Upper lobe of right lung (tissue), 1 donor: ENCODE results near the gene CIRBP. TPM values are rescaled to one million over a fixed set of nuclear protein-coding genes. Genes with fewer than 3 reads are reported as not detected.
A peak's percentile ranks its signal among the peaks of the same experiment; 100 is the strongest.
"Not testable (repeated sequence)": the region's sequence is repeated elsewhere in the genome, so short reads cannot be mapped to it uniquely, and the experiment has no call there.

Experiments
- ATAC-seq: fragments of 200-7000 bp; cut with Tn5 transposase; one replicate; pipeline ENCODE4 v1.9.1; 2020; ENCODE audit warnings: mild to moderate bottlenecking, moderate library complexity
- DNase-seq: peaks from one replicate; pipeline ENCODE4 v3.0.0-alpha.2; 2020
- H3K27ac ChIP-seq: fragments of 200-600 bp; one replicate; pipeline ENCODE4 v1.8.0; 2022
- H3K27me3 ChIP-seq: fragments of 200-600 bp; one replicate; pipeline ENCODE4 v1.8.0; 2022; ENCODE audit warnings: mild to moderate bottlenecking
- H3K36me3 ChIP-seq: fragments of 200-600 bp; one replicate; pipeline ENCODE4 v1.8.0; 2022
- H3K4me1 ChIP-seq: fragments of 200-600 bp; one replicate; pipeline ENCODE4 v1.8.0; 2022
- H3K4me3 ChIP-seq: fragments of 200-600 bp; one replicate; pipeline ENCODE4 v1.8.0; 2022; ENCODE audit warnings: mild to moderate bottlenecking
- H3K9me3 ChIP-seq: fragments of 200-600 bp; one replicate; pipeline ENCODE4 v1.8.0; 2022
- intact Hi-C: fragments of 100-400 bp; cut with DNase I; formaldehyde crosslinking; loops from one replicate; pipeline ENCODE4 v1.11.0; 2022
- total RNA-seq: library from RNA; stranded (reverse); fragmentation: NEBNext Ultra II Directional; extraction: Animal tissue kit (Norgen Biotek cat#: 25700); gene quantifications from one replicate; pipeline ENCODE4 v1.2.1, GENCODE V29; 2021
- TF ChIP-seq, protein P1 (sequence below): fragments of 200-600 bp; IDR thresholded peaks from one replicate; pipeline ENCODE4 v1.8.0; 2022; ENCODE audit warnings: antibody characterized with exemption
- donor health status: DM: no; HTN: yes; CAD: no; lungs with severe emphysema.

Gene CIRBP
- total RNA-seq, 1 donor from 2014 or later = 322 TPM

GRCh38 chr19:1241417-1242095 lies 27.6 kb upstream of the CIRBP start, which contains the start of gene ATP5F1D:
ATP5F1D (plus strand) TSS chr19:1241751; CDS start chr19:1241851, 100 bp downstream.
- H3K27ac ChIP-seq = peak within 1 kb of the TSS; percentile 86
- peaks cover 56% of the 10 kb centered on the region for H3K4me1 ChIP-seq

DNA sequence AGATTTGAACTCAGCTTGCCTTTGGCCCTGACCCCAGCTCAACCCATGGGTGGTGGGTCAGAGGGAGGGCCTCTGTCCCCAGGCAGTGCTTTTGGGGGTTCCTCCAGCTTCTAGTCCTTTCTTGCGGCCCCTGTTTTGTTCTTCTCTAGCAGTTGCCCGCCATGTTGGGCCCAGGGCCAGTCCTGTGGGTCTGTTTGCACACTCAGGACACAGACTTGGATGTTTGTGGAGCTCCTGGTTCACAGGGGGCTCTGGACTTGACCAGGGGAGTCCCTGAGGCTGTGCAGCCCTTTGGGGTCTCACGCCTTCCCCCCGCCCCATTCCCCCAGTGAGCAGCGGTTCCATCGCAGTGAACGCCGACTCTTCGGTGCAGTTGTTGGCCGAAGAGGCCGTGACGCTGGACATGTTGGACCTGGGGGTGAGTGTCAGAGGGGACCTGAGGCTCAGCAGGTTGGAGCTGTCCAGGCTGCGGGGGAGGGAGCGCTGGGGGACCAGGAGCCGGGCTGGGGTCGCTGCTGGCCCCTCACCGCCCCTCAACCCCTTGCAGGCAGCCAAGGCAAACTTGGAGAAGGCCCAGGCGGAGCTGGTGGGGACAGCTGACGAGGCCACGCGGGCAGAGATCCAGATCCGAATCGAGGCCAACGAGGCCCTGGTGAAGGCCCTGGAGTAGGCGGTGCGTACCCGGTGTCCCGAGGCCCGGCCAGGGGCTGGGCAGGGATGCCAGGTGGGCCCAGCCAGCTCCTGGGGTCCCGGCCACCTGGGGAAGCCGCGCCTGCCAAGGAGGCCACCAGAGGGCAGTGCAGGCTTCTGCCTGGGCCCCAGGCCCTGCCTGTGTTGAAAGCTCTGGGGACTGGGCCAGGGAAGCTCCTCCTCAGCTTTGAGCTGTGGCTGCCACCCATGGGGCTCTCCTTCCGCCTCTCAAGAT lies 25.1 kb upstream of the CIRBP start:
- intact Hi-C loops = no loop called here
- Histone ChIP-seq H3K9me3 (no peaks in the 10 kb centered on the region), H3K27ac (peak overlapping the region; percentile 83), H3K4me1 (peaks cover 60% of the 10 kb centered on the region), H3K4me3 (peak overlapping the region; percentile 34), H3K27me3 (no peaks in the 10 kb centered on the region), H3K36me3 (no peaks in the 10 kb centered on the region)
- DNase-seq = peak; percentile 93
- ATAC-seq = peak; percentile 61
- TF ChIP-seq, protein P1, sequence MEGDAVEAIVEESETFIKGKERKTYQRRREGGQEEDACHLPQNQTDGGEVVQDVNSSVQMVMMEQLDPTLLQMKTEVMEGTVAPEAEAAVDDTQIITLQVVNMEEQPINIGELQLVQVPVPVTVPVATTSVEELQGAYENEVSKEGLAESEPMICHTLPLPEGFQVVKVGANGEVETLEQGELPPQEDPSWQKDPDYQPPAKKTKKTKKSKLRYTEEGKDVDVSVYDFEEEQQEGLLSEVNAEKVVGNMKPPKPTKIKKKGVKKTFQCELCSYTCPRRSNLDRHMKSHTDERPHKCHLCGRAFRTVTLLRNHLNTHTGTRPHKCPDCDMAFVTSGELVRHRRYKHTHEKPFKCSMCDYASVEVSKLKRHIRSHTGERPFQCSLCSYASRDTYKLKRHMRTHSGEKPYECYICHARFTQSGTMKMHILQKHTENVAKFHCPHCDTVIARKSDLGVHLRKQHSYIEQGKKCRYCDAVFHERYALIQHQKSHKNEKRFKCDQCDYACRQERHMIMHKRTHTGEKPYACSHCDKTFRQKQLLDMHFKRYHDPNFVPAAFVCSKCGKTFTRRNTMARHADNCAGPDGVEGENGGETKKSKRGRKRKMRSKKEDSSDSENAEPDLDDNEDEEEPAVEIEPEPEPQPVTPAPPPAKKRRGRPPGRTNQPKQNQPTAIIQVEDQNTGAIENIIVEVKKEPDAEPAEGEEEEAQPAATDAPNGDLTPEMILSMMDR = peak; percentile 97

More at GRCh38 chr19:1241417-1242095, 27.6 kb upstream of the CIRBP start, which contains the start of gene ATP5F1D:
- peak; percentile 78 for ATAC-seq
- TF ChIP-seq, protein P1 = no peak
- Histone ChIP-seq H3K36me3 (no peaks in the 10 kb centered on the region), H3K9me3 (no peaks in the 10 kb centered on the region), H3K4me3 (peak within 1 kb of the TSS; percentile 88), H3K27me3 (no peaks in the 10 kb centered on the region)
- intact Hi-C loops = no loop called here
- DNase-seq = peak; percentile 98

GRCh38 chr19:1244693-1245451 lies 24.3 kb upstream of the CIRBP start:
- DNase-seq (peak; percentile 92), ATAC-seq (peak; percentile 40)
- peaks cover 60% of the 10 kb centered on the region for H3K4me1 ChIP-seq
- TF ChIP-seq, protein P1 = no peak
- intact Hi-C loops = no loop called here
- no peaks in the 10 kb centered on the region for H3K36me3 ChIP-seq
- H3K4me3 ChIP-seq = peak overlapping the region; percentile 34
- no peaks in the 10 kb centered on the region for H3K9me3 ChIP-seq
- H3K27me3 ChIP-seq = no peaks in the 10 kb centered on the region
- H3K27ac ChIP-seq = peak overlapping the region; percentile 83

- ATAC-seq (no peak), DNase-seq (peak; percentile 83)
- TF ChIP-seq, protein P1 = no peak
- H3K9me3 ChIP-seq = no peaks in the 10 kb centered on the region
- peak overlapping the region; percentile 34 for H3K4me3 ChIP-seq
- H3K27me3 ChIP-seq = no peaks in the 10 kb centered on the region
- H3K4me1 ChIP-seq = peaks cover 56% of the 10 kb centered on the region
- peak overlapping the region; percentile 83 for H3K27ac ChIP-seq
- no peaks in the 10 kb centered on the region for H3K36me3 ChIP-seq
- intact Hi-C loops = no loop called here
These were observed 23.5 kb upstream of the CIRBP start for GRCh38 chr19:1245494-1246264.

DNA sequence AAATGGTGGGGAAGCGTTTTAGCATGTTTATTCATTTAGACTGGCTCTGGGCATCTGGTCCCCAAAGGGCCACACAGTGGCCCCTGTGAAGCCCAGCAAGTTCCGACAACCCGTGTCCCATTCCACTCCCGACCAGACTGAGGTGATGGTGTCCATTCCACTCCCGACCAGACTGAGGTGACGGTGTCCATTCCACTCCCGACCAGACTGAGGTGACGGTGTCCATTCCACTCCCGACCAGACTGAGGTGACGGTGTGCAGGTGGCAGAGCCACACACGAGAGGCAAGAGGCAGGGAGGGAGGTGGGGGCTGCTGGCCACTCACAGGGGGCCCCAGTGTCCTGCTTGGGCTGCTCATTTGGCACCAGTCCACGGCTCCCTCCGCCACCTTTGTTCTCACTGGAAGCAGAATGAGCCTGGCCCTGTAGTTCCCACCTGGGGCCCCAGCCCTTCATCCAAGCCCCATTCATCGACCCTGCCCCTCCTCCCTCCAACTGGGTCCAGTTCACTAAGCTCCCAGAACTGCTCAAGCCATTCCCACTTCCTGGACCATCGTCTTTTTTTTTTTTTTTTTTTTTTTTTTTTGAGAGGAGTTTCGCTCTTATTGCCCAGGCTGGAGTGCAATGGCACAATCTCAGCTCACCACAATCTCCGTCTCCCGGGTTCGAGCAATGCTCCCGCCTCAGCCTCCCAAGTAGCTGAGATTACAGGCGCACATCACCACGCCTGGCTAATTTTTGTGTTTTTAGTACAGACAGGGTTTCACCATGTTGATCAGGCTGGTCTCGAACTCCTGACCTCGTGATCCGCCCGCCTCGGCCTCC lies 22.7 kb upstream of the CIRBP start:
- H3K9me3 ChIP-seq, ATAC-seq, H3K4me3 ChIP-seq, intact Hi-C loops, H3K36me3 ChIP-seq, DNase-seq, H3K27me3 ChIP-seq: not testable (repeated sequence)
- peak overlapping the region; percentile 98 for H3K27ac ChIP-seq
- H3K4me1 ChIP-seq = peaks cover 49% of the 10 kb centered on the region
